Activated CD4-positive, alpha-beta T cell treated with anti-CD3 and anti-CD28 coated beads for 48 hours (primary cell): Measurements from ENCODE around the gene RGS7BP.
"Not testable (repeated sequence)": the region's sequence is repeated elsewhere in the genome, so short reads cannot be mapped to it uniquely, and the experiment has no call there.

Source experiments
- DNase-seq: peaks from one replicate; pipeline ENCODE4 v3.0.0-alpha.2; 2020

The RGS7BP gene

DNA sequence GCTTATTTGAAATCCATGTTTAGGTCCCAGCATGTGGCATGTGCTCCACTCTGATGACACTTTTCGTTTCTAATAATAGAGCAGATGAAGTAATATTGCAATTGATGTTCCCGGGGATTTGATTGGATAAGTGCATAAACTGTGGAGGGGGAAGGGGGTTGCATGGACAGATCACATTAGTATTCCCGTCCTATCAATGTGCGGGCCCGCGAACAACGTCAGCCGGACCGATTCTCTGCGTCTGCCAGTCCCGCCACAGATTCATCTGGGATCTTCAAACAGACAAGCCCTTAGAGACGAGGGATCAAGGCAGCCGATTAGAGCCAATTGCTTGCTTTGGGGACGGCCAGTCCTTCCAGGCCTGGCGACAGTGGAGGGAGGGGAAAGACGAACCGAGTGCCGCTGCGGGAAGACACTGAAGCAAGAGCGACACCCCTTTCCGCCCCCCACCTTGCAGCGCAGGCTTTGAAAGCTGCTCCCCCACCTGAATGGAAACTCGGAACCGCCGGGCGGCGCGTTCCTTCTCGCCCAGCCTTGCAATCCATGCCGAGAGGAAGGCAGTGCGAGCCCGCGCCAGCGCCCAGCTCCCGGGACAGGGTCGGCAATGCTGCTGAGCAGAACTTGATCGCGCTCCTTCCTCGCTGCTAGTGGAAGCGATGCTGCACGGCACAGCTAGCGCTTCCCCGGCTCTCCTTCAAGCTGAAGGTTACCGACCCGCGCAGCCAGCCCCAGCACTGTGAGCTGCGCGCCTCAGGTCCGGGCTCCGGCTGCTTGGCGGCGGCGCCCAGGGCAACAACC, at the start of gene RGS7BP:
TSS of gene RGS7BP (plus strand) at position 247 of the 798 bp plus-strand sequence. CDS start 610 bp downstream, outside the sequence.
- peak; percentile 8 for DNase-seq

- no peak for DNase-seq
These were observed 48.0 kb upstream of the RGS7BP start for GRCh38 chr5:64457846-64458245.

DNA sequence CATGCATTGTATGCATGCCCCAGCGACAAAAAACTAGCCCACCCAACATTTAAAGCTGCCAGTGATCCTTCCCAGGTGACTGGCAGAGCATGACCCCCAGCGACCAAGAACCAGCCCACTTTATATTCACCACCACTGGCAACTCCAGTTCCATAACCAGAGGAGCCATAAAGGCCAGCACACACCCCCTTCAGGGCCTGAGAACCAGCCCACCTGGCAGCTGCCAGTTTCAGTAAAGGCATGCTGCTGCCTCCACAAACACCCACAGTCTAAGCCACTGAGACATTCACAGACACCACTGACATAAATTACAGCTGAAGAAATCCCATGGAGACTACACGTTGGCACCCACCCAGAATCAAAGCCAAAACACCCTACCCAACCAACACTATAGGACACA, 46.9 kb upstream of the RGS7BP start:
- no peak for DNase-seq

- DNase-seq: no peak
These were observed 43.4 kb upstream of the RGS7BP start for GRCh38 chr5:64462391-64462790.

DNA sequence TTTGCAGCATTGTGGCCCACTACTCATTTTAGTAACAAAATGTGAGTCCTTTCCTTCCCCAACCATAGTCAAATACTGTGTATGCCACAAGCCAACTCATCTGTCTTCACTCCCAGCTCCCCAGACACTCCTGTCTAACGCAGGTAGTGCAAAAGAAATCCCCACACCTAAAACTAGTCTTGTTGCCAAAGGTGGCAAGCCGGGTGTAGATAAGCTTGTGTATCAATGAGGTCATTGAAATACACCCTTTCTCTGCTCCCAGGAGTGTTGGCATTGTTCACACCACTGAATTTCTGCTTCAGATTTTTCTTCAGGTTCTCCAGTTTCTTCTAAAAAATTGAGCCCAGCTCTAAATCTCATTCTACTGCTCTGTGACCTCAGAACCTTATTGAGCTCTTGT, 19.7 kb upstream of the RGS7BP start:
- DNase-seq: no peak

DNA sequence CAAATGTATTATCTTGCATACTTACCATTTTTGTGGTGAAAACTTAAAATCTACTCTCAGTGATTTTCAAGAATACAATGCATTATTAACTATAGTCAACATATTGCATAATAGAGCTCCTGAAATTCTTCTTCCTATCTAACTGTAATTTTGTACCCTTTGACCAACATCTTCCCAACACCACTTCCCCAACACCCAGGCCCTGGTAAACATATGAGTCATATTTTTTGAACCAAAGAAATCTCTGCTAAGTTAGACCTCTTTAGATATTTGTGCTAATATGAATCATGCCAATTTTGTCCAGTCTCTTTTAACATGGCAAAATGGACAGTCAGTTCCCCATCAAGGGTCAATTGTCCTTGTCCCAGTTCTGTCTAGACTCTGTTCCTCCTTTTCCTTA, 18.5 kb upstream of the RGS7BP start:
- no peak for DNase-seq

DNA sequence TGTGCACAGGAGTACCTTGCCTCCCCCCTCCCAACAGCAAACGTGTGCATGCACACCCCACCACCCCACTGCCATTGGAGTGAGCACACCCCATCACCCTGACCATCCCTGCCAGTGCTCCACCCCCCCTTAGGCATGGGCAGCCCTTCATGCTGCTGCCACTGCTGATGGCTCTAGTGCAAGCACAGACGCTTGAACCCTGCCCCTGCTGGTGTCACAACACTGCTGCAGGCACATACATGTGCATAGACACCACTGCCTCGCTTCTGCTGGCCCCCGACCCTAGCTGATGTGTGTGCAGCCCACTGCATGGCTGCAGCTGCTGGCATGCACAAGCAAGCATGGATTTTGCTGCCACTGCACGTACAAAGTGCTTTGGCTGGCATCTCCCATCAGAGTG, 16.0 kb upstream of the RGS7BP start:
- DNase-seq: no peak

DNA sequence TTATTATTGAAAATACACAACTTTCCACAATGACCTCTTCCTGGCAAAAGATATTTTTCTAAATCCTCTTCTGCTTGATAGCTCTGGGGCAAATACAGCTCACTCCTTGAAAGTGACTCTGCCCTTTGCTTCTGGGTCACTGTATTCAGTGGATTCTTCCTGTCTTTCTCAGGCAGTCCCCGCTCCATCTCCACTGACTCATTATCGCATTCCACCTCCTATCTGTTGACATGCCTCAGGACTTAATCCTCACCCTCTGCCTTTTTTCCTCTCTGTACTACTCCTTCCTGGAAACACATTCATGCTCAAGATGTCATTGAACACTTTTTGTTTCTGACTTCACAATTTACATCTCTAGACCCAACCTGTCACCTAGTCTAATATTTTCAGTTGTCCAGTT, 8.4 kb upstream of the RGS7BP start:
- DNase-seq: no peak

GRCh38 chr5:64502196-64502595, 3.6 kb upstream of the RGS7BP start:
- DNase-seq: no peak

DNA sequence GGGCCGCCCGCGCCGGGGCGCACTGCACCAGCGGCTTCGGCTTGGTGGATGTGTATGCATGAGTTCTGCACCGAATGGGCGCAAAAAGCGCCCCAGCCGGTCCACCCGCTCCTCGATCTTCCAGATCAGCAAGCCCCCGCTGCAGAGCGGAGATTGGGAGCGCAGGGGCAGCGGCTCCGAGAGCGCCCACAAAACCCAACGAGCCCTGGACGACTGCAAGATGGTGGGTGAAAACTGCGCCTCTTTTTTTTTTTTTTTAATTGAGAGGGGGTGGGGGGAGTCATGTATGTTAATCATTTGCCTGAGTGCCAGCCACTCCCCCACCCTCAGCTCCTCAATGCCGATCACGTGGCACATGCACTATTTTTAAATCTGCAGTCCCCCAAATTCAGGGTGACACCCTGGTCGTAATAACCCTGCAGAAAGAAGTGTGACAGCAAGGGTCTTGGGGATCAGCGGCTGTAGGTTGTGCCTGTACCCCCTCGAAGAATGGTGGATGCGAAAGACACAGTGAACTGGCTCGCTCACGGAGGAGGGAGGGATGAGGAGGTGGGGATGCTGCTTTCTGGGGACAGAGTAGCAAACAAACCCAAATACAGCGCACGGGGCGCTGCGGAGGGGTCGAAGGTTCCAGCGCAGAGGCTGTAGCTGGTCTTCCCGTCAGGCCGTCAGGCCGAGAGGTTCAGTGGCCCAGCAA, 900 bp downstream of the RGS7BP start:
- no peak for DNase-seq

DNA sequence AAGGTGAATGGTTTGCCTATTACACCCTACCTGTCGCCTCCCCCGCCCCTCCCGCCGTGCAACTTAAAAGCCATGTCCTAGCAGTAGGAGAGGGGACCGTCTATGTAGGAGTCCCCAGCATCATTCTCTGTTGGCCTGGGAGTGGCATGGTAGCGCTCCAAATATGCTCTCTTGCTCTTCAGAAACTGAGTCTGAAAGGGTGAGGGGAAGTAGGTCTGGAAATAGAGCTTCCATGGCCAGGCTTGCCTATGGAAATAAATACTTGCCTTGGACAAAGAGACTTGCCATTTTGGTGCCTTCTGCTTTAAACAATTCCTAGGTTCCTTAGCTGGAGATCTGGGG, 1.4 kb downstream of the RGS7BP start:
- DNase-seq: no peak

DNA sequence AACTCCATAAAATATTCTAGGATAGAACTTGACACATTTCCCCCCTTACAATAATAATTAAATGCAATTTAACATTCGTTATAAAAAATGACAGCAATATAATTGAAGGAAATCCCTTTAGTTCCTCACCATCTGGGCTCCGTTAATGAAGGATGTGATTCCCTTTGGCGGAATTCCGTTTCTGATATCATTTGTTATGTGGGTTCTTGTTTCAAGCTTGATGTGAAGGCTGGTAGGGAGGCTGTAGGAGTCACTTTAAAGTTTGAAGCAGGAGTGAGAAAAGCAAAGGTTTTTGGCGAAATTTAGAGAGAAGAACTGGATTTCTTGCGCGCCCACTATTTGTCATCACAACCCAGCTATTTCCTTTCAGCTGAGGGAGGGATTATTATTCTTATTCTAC, 4.0 kb downstream of the RGS7BP start:
- DNase-seq: no peak

DNA sequence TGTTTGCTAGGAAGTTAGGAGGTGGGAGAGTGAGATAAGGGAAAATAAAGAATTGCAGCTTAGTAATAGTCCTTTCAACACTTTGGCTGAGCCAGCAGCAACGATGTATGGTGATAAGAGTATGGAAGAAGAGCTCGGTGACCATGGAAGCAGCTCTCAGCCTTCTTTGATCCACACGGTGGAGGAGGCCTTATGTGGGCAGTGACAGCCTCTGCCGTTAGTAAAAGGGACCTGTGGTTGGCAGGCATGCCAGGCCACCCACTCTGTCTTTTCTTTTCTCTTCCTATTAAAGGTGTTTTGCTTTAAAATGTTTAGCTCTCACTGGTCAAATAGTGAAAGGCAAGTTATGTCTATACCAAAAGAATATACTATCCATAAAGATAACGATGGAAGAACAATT, 7.7 kb downstream of the RGS7BP start:
- DNase-seq: no peak

GRCh38 chr5:64514612-64515011, 8.8 kb downstream of the RGS7BP start:
- DNase-seq: no peak

GRCh38 chr5:64516216-64516615, 10.4 kb downstream of the RGS7BP start:
- no peak for DNase-seq

- DNase-seq: no peak
These were observed 13.0 kb downstream of the RGS7BP start for GRCh38 chr5:64518793-64519192.

DNA sequence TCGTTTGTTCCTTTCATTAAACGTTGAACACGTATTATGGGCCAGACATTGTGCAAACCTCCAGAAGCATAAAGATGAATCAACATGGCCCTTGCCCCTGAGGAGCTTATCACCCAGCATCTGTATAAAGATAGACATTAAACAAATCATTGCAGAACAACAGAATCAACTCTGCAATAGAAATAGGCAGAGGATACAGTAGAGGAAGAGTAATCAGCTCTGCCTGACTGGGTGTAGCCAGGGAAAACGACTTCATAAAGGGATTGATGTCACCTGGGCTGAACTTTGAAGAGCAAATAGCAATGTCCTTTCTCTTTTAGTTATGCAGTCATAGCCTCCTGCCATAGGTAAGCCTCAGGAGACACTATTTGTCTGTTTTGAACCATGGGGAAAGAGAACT, 13.4 kb downstream of the RGS7BP start:
- no peak for DNase-seq

GRCh38 chr5:64526734-64527439, 21.1 kb downstream of the RGS7BP start:
- no peak for DNase-seq

GRCh38 chr5:64530076-64530475, 24.3 kb downstream of the RGS7BP start:
- DNase-seq: no peak

- no peak for DNase-seq
These were observed 26.4 kb downstream of the RGS7BP start for GRCh38 chr5:64532212-64532611.

GRCh38 chr5:64532657-64533056, 26.8 kb downstream of the RGS7BP start:
- DNase-seq: no peak

- no peak for DNase-seq
These were observed 28.2 kb downstream of the RGS7BP start for GRCh38 chr5:64534033-64534432.

DNA sequence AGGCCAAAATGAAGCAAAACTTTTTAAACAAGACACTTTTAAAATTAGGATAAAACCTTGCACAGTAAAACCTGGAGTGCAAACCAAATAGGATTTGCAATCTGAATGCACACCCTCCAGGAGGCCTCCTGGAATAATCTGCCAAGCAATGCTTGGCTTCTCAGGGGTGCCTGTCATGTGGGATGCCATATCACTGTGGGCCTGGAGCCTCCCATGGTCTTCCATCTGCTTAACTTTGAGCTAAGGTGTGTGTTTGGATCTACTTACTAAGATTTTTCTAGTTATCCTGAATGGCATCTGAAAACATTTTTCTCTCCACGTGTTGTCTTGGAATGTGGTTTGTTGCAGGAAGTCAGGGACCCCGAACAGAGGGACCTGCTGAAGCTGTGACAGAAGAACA, 52.1 kb downstream of the RGS7BP start:
- DNase-seq: no peak

DNA sequence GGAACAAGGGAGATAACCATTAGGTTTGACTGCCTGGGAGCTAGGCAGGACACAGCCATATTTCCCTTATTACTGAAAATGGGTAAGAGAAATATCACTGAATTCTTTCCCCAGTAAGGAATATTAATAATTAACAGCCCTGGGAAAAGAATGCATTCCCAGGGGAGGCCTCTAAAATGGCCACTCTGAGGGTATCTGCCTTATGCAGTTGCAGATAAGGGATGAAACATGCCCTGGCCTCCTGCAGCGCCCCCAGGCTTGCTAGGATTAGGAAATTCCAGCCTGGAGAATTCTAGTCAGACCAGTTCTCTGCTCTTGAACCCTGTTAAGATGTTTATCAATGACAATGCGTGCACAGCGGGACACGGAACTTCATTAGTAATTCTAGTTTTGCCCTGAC, 52.8 kb downstream of the RGS7BP start:
- DNase-seq: not testable (repeated sequence)
